Neuron (in vitro differentiated cells): ENCODE data around the gene PPFIBP1.

ENCODE experiments used
- H2AFZ ChIP-seq: one replicate; pipeline ENCODE4 v1.6.1; 2013; ENCODE audit warnings: low read depth, mild to moderate bottlenecking, inconsistent platforms, low read length, moderate library complexity
- H3K27me3 ChIP-seq: one replicate; pipeline ENCODE4 v1.6.1; 2013; ENCODE audit warnings: low read length; ENCODE audit not compliant: insufficient read depth
- H3K36me3 ChIP-seq: one replicate; pipeline ENCODE4 v1.6.1; 2013; ENCODE audit warnings: low read length; ENCODE audit not compliant: insufficient read depth
- H3K4me1 ChIP-seq: one replicate; pipeline ENCODE4 v1.6.1; 2013; ENCODE audit warnings: low read length; ENCODE audit not compliant: insufficient read depth
- H3K4me3 ChIP-seq: 2 replicates; pipeline ENCODE4 v1.5.1; 2013; ENCODE audit warnings: mild to moderate bottlenecking, low read length, moderate library complexity
- H3K9me3 ChIP-seq: one replicate; pipeline ENCODE4 v1.6.1; 2013; ENCODE audit warnings: low read length

The PPFIBP1 gene

GRCh38 chr12:27551172-27551840 lies 27.3 kb downstream of the PPFIBP1 start:
- Histone ChIP-seq H3K36me3 (no peaks in the 10 kb centered on the region), H3K27me3 (no peaks in the 10 kb centered on the region), H3K4me3 (no peak overlapping the region), H3K9me3 (no peaks in the 10 kb centered on the region), H2AFZ (no peak overlapping the region), H3K4me1 (peaks cover 7% of the 10 kb centered on the region)

GRCh38 chr12:27552235-27552634 lies 28.2 kb downstream of the PPFIBP1 start:
- Histone ChIP-seq H3K4me3 (no peak overlapping the region), H2AFZ (no peak overlapping the region), H3K9me3 (no peaks in the 10 kb centered on the region), H3K4me1 (peaks cover 7% of the 10 kb centered on the region), H3K27me3 (no peaks in the 10 kb centered on the region), H3K36me3 (no peaks in the 10 kb centered on the region)

GRCh38 chr12:27552886-27553560 lies 29.0 kb downstream of the PPFIBP1 start:
- Histone ChIP-seq H2AFZ (no peak overlapping the region), H3K27me3 (no peaks in the 10 kb centered on the region), H3K9me3 (no peaks in the 10 kb centered on the region), H3K36me3 (no peaks in the 10 kb centered on the region), H3K4me3 (no peak overlapping the region), H3K4me1 (peaks cover 7% of the 10 kb centered on the region)

GRCh38 chr12:27553941-27554340 lies 29.9 kb downstream of the PPFIBP1 start:
- Histone ChIP-seq H3K4me1 (peaks cover 7% of the 10 kb centered on the region), H3K27me3 (no peaks in the 10 kb centered on the region), H2AFZ (no peak overlapping the region), H3K4me3 (no peak overlapping the region), H3K9me3 (no peaks in the 10 kb centered on the region), H3K36me3 (no peaks in the 10 kb centered on the region)

- Histone ChIP-seq H3K27me3 (no peaks in the 10 kb centered on the region), H3K36me3 (no peaks in the 10 kb centered on the region), H2AFZ (no peak overlapping the region), H3K4me3 (no peak overlapping the region), H3K9me3 (no peaks in the 10 kb centered on the region), H3K4me1 (peaks cover 7% of the 10 kb centered on the region)
These were observed 30.6 kb downstream of the PPFIBP1 start for GRCh38 chr12:27554421-27555186.

GRCh38 chr12:27555361-27555760 lies 31.4 kb downstream of the PPFIBP1 start:
- Histone ChIP-seq H2AFZ (no peak overlapping the region), H3K4me1 (peaks cover 7% of the 10 kb centered on the region), H3K36me3 (no peaks in the 10 kb centered on the region), H3K9me3 (no peaks in the 10 kb centered on the region), H3K4me3 (no peak overlapping the region), H3K27me3 (no peaks in the 10 kb centered on the region)

GRCh38 chr12:27555925-27556778 lies 32.1 kb downstream of the PPFIBP1 start:
- no peak overlapping the region for H3K4me3 ChIP-seq
- H3K4me1 ChIP-seq, result peaks cover 7% of the 10 kb centered on the region
- H3K27me3 ChIP-seq, result no peaks in the 10 kb centered on the region
- no peaks in the 10 kb centered on the region for H3K9me3 ChIP-seq
- no peaks in the 10 kb centered on the region for H3K36me3 ChIP-seq
- H2AFZ ChIP-seq, result no peak overlapping the region

- H3K4me3 ChIP-seq, result no peak overlapping the region
- H3K9me3 ChIP-seq, result no peaks in the 10 kb centered on the region
- H2AFZ ChIP-seq, result no peak overlapping the region
- no peaks in the 10 kb centered on the region for H3K36me3 ChIP-seq
- H3K4me1 ChIP-seq, result peaks cover 8% of the 10 kb centered on the region
- H3K27me3 ChIP-seq, result no peaks in the 10 kb centered on the region
These were observed 36.1 kb downstream of the PPFIBP1 start for GRCh38 chr12:27560126-27560525.

GRCh38 chr12:27561535-27562350 lies 37.7 kb downstream of the PPFIBP1 start:
- H3K4me3 ChIP-seq, result no peak overlapping the region
- peaks cover 13% of the 10 kb centered on the region for H3K4me1 ChIP-seq
- no peaks in the 10 kb centered on the region for H3K27me3 ChIP-seq
- H3K9me3 ChIP-seq, result no peaks in the 10 kb centered on the region
- no peaks in the 10 kb centered on the region for H3K36me3 ChIP-seq
- no peak overlapping the region for H2AFZ ChIP-seq

- Histone ChIP-seq H3K4me3 (no peak overlapping the region), H3K9me3 (no peaks in the 10 kb centered on the region), H3K4me1 (peaks cover 13% of the 10 kb centered on the region), H3K27me3 (no peaks in the 10 kb centered on the region), H2AFZ (no peak overlapping the region), H3K36me3 (no peaks in the 10 kb centered on the region)
These were observed 40.7 kb downstream of the PPFIBP1 start for GRCh38 chr12:27564612-27565213.

GRCh38 chr12:27566159-27566558 lies 42.2 kb downstream of the PPFIBP1 start:
- Histone ChIP-seq H3K27me3 (no peaks in the 10 kb centered on the region), H2AFZ (no peak overlapping the region), H3K4me3 (no peak overlapping the region), H3K4me1 (peaks cover 13% of the 10 kb centered on the region), H3K9me3 (no peaks in the 10 kb centered on the region), H3K36me3 (no peaks in the 10 kb centered on the region)

GRCh38 chr12:27566626-27567025 lies 42.6 kb downstream of the PPFIBP1 start:
- Histone ChIP-seq H3K4me1 (peaks cover 13% of the 10 kb centered on the region), H3K27me3 (no peaks in the 10 kb centered on the region), H2AFZ (no peak overlapping the region), H3K9me3 (no peaks in the 10 kb centered on the region), H3K36me3 (no peaks in the 10 kb centered on the region), H3K4me3 (no peak overlapping the region)
